Glutamatergic neuron (in vitro differentiated cells): ENCODE measurements around the gene ZCCHC24. TPM values are rescaled to one million over a fixed set of nuclear protein-coding genes. Genes with fewer than 3 reads are reported as not detected.
A peak's percentile ranks its signal among the peaks of the same experiment; 100 is the strongest.

ENCODE experiments used
- DNase-seq: peaks from one replicate; pipeline ENCODE4 v3.0.0; 2022
- H3K27ac Mint-ChIP-seq: one replicate; pipeline ENCODE4 v1.8.0; 2020; ENCODE audit warnings: mild to moderate bottlenecking, mixed read lengths, inconsistent platforms; ENCODE audit not compliant: unreplicated experiment
- H3K27me3 Mint-ChIP-seq: one replicate; pipeline ENCODE4 v1.8.0; 2020; ENCODE audit warnings: mild to moderate bottlenecking, moderate library complexity, mixed read lengths, inconsistent platforms; ENCODE audit not compliant: unreplicated experiment
- H3K36me3 Mint-ChIP-seq: one replicate; pipeline ENCODE4 v1.8.0; 2020; ENCODE audit warnings: mild to moderate bottlenecking, mixed read lengths, inconsistent platforms; ENCODE audit not compliant: unreplicated experiment
- H3K4me1 Mint-ChIP-seq: one replicate; pipeline ENCODE4 v1.8.0; 2020; ENCODE audit warnings: mild to moderate bottlenecking, low read depth, mixed read lengths, inconsistent platforms; ENCODE audit not compliant: unreplicated experiment
- H3K4me3 Mint-ChIP-seq: one replicate; pipeline ENCODE4 v1.8.0; 2020; ENCODE audit warnings: mild to moderate bottlenecking, mixed read lengths, inconsistent platforms; ENCODE audit not compliant: unreplicated experiment
- H3K9me3 Mint-ChIP-seq: one replicate; pipeline ENCODE4 v1.8.0; 2020; ENCODE audit warnings: mild to moderate bottlenecking, moderate library complexity, mixed read lengths, inconsistent platforms; ENCODE audit not compliant: unreplicated experiment
- total RNA-seq: library from RNA; stranded (reverse); fragmentation: NEBNext Ultra II Directional; extraction: Animal tissue kit (Norgen Biotek cat#: 25700); gene quantifications from one replicate; pipeline ENCODE4 v1.2.1, GENCODE V29; 2021; ENCODE audit not compliant: unreplicated experiment
- TF ChIP-seq, protein P1 (sequence below): fragments of 200-600 bp; sonication (generic); IDR thresholded peaks from one replicate; pipeline ENCODE4 v1.5.0; 2021; ENCODE audit not compliant: partially characterized antibody, unreplicated experiment

ZCCHC24 gene
- total RNA-seq, 1 donor from 2014 or later: 3.0 TPM

DNA sequence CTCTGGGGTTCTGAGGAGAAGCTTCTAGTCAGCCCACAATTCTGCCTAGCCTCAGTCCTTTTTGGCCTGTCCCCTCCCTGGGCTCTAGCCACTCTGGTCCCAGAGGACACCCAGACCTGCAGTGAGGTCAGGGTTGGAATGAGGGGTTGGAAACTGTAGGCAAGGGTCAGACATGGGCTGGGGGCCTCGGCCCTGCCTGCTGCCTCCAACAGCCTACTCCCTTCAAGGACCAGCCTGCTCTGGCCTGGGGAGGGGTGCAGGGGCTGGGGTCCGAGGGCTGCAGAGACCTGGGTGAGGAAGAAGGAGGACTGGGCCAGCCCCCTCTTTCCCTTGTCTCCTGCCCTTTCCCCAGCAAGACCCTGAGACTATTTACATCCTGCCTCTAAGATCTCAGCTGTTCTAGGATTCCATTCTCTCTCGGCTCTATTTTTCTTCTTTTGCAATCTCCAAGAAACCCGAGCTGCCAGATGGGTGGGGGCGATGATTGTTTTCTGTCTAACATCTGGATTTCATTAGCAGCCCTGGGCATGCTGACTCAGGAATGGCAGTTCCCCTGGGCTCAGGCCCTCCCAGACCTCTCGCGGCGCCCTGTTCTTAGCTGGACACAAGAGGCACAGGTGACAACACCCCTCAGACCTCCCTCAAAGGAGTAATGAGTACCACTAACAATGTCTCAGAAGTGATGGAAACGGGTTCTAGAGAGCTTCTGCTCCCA, 23.1 kb downstream of the ZCCHC24 start:
- peaks cover 5% of the 10 kb centered on the region for H3K9me3 Mint-ChIP-seq
- H3K27ac Mint-ChIP-seq: no peak overlapping the region
- H3K36me3 Mint-ChIP-seq: no peaks in the 10 kb centered on the region
- DNase-seq: no peak
- peaks cover 2% of the 10 kb centered on the region for H3K4me1 Mint-ChIP-seq
- peaks cover 7% of the 10 kb centered on the region for H3K27me3 Mint-ChIP-seq
- TF ChIP-seq, protein P1, sequence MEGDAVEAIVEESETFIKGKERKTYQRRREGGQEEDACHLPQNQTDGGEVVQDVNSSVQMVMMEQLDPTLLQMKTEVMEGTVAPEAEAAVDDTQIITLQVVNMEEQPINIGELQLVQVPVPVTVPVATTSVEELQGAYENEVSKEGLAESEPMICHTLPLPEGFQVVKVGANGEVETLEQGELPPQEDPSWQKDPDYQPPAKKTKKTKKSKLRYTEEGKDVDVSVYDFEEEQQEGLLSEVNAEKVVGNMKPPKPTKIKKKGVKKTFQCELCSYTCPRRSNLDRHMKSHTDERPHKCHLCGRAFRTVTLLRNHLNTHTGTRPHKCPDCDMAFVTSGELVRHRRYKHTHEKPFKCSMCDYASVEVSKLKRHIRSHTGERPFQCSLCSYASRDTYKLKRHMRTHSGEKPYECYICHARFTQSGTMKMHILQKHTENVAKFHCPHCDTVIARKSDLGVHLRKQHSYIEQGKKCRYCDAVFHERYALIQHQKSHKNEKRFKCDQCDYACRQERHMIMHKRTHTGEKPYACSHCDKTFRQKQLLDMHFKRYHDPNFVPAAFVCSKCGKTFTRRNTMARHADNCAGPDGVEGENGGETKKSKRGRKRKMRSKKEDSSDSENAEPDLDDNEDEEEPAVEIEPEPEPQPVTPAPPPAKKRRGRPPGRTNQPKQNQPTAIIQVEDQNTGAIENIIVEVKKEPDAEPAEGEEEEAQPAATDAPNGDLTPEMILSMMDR: no peak
- no peak overlapping the region for H3K4me3 Mint-ChIP-seq

DNA sequence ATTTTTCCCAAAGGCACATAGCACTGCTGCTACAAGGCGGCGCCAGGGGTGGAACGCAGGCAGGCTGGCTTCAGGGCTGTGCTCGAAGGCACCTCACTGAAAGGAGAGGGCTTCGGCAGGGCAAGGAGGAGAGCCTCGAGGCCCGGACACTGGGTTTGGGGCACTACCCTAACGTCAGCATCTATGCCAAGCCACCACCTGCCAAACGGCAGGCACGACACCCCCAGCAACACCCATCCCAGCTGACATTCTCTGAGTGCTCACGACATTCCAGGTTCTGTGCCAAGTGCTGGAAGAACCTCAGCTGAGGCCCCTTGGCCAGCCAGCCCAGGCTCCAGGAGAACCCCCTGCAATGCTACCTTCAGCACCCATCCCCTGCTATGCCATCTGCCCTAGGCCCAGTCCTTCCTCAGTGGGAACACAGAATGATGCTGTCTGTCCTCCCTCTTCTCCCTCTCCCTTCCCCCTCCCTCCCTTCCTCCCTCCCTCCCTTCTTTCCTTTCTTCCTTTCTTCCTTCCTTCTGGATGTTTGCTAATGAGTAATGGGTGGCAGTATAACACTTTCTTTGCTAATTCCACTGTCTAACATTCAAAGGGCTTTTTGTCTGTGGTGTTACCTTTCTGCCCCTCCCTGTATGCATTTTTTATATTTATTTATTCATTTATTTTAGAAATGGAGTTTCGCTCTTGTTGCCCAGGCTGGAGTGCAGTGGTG, 24.3 kb downstream of the ZCCHC24 start:
- peaks cover 2% of the 10 kb centered on the region for H3K4me1 Mint-ChIP-seq
- peaks cover 8% of the 10 kb centered on the region for H3K9me3 Mint-ChIP-seq
- H3K27me3 Mint-ChIP-seq: peaks cover 7% of the 10 kb centered on the region
- no peak overlapping the region for H3K27ac Mint-ChIP-seq
- no peaks in the 10 kb centered on the region for H3K36me3 Mint-ChIP-seq
- TF ChIP-seq, protein P1: no peak
- peak; percentile 8 for DNase-seq
- no peak overlapping the region for H3K4me3 Mint-ChIP-seq

DNA sequence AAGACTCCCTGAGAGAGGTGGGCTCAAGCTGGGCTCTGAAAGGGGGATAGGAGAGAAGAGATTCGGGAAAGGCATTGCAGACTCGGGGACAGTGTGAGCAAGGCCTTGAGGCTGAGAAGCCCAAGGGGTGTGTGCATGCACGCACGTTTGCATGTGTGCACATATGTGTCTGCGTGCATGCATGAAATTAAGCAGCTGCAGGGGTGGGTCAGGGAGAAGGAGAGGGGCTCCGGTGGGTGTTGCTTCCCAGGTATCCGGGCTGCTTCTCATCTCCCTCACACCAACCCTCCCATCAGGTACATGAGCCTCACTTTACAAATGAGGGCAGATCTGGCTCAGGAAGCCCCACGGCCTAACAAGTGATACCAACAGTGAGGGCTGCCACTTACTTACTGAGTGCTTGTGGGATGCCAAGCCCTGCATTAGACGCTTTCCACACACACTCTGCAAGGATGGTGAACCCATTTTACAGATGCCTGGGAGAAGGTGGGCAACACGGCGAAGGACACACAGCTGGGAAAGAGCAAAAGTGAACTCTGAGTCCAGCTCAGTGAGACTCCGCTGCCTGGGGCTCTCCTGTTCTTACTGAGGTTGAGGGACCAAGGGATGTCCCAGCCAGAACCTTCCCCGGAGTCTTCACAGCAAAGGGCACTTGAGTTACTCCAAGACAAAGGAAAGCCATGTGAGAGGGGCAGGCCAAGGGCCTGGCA, 26.4 kb downstream of the ZCCHC24 start:
- peak; percentile 7 for DNase-seq
- peaks cover 7% of the 10 kb centered on the region for H3K27me3 Mint-ChIP-seq
- TF ChIP-seq, protein P1: no peak
- no peak overlapping the region for H3K4me3 Mint-ChIP-seq
- no peak overlapping the region for H3K27ac Mint-ChIP-seq
- H3K4me1 Mint-ChIP-seq: peaks cover 2% of the 10 kb centered on the region
- H3K9me3 Mint-ChIP-seq: peaks cover 8% of the 10 kb centered on the region
- H3K36me3 Mint-ChIP-seq: no peaks in the 10 kb centered on the region

DNA sequence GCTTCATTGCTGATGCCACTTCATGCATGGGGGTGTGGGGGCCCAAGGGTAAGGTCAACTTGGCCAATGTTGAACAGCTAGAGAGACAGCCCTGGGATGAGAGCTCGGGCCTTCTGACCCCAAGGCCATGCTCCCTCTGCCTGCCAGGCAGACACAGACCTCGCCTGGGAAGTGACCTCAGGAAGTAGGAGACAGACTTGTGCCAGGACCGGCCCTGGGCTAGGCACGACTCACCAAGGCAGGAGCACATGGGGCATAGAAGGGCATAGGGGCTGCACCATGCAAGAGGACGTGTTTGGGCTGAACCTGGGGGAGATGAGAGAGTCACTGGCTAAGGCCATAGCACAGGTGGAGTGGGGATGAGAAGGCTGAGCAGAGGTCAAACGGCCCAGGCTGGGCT, 27.1 kb downstream of the ZCCHC24 start:
- no peaks in the 10 kb centered on the region for H3K36me3 Mint-ChIP-seq
- H3K27me3 Mint-ChIP-seq: peaks cover 5% of the 10 kb centered on the region
- no peak overlapping the region for H3K27ac Mint-ChIP-seq
- DNase-seq: peak; percentile 9
- TF ChIP-seq, protein P1: no peak
- H3K4me3 Mint-ChIP-seq: no peak overlapping the region
- H3K4me1 Mint-ChIP-seq: peaks cover 5% of the 10 kb centered on the region
- H3K9me3 Mint-ChIP-seq: peaks cover 8% of the 10 kb centered on the region
